GM12864 (cell line): Measurements from ENCODE around the gene URM1.

Experiments used
- DNase-seq: peaks from one replicate; pipeline ENCODE4 v3.0.0-alpha.2; 2011; ENCODE audit warnings: low read depth
- H3K4me3 ChIP-seq: 2 replicates; pipeline ENCODE4 v1.5.1; 2011; ENCODE audit warnings: mild to moderate bottlenecking, low read depth, low read length, control low read depth
- CTCF ChIP-seq: IDR thresholded peaks from 2 replicates; pipeline ENCODE4 v1.5.1; 2011; ENCODE audit warnings: low read depth, mild to moderate bottlenecking, moderate library complexity, low read length, control low read depth, inconsistent platforms; ENCODE audit errors: missing control alignments

Gene URM1

DNA sequence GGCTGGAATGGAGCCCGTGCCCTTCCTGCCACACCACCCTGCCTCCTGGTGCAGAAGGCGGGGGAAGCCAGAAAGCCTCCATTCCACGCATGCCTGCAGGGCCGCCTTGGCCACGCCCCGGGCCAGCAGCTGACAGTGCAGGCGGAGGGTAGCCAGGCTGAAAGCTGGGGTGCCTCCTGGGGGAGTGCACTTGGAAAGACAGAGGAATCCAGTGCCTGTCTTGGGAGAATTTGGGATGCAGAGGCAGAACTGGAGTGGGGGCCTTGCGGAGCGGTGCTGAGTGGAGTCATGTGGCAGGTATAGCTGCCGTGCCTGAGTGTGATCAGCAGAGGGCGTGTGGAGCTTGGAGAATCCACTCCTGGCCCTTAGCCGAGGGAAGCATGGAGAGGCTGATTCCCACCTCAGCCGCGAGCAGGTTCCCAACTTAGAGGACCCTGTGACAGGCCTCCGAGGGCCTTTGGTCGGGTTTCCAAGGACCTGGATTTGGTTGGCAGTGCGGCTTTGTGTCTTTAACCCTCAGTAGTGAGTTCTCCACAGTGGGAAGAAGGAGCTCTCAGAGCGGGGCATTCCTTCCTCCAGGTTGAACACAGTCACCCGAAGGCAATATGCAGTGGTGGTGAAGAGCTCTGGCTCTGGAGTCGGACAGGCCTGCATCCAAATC lies 9.1 kb upstream of the URM1 start:
- TF ChIP-seq CTCF, result peak; percentile 95
- H3K4me3 ChIP-seq, result peak overlapping the region; percentile 18
- no peak for DNase-seq

DNA sequence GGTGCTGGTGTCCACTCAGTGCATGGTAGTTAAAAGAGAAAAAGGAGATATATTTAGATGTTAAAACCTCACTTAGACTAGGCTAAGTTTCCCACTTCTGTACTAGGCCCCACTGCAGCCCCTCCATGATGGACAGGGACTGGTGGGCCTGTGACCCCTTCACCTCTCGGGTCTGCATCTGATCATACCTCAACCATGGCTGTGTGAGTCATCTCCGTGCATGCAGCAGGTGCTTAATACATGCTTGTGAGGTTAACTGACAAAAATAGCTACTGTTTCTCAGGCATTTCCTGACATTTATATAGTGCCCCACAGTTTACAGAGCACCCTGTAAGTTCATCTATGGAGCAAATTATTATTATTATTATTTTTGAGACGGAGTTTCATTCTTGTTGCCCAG lies 8.4 kb upstream of the URM1 start:
- TF ChIP-seq CTCF, result no peak
- no peak for DNase-seq
- H3K4me3 ChIP-seq, result no peak overlapping the region

GRCh38 chr9:128365525-128365924 lies 5.6 kb upstream of the URM1 start:
- H3K4me3 ChIP-seq, result no peak overlapping the region
- no peak for DNase-seq
- no peak for TF ChIP-seq CTCF

- no peak for TF ChIP-seq CTCF
- H3K4me3 ChIP-seq, result no peak overlapping the region
- no peak for DNase-seq
Observed at GRCh38 chr9:128369024-128369706, 2.0 kb upstream of the URM1 start.

- peak overlapping the region; percentile 66 for H3K4me3 ChIP-seq
- DNase-seq, result no peak
- no peak for TF ChIP-seq CTCF
Observed at GRCh38 chr9:128370367-128370751, 815 bp upstream of the URM1 start.

DNA sequence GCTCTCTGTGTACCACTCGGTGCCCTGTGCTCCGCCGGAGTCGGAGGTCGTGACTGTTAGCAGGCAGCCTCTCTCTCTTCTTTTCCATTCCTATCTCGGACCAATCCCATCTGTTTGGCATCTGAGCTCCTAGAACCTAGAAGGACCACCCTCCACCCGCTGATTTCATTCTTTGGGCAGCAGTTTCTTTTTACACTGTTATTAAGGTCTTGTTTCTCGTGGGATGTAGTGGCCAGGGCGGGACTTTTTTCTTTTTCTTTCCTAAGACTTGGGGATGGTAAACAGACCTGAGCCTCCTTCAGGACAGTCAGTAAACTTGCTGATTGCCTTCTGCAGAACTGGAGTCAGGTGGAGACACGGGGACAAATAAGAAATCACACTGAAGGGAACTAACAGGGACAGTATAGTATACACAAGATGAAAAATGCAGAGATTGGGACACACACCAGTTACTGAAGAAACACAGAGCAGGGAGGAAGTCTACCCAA lies 500 bp downstream of the URM1 start:
- H3K4me3 ChIP-seq, result peak overlapping the region; percentile 66
- no peak for DNase-seq
- no peak for TF ChIP-seq CTCF
